GM10847 (cell line): ENCODE results near the gene UNKL.

Experiments used
- POLR2A ChIP-seq: IDR thresholded peaks from 2 replicates; pipeline ENCODE4 v1.6.1; 2011; ENCODE audit not compliant: insufficient read length; ENCODE audit errors: extremely low read depth

UNKL gene

GRCh38 chr16:1429012-1429411, 14.5 kb upstream of the UNKL start:
- no peak for TF ChIP-seq POLR2A

GRCh38 chr16:1428511-1428910, 14.0 kb upstream of the UNKL start:
- TF ChIP-seq POLR2A, result no peak

GRCh38 chr16:1427473-1428461, 13.3 kb upstream of the UNKL start:
- TF ChIP-seq POLR2A, result no peak

GRCh38 chr16:1426734-1427471, 12.4 kb upstream of the UNKL start:
- TF ChIP-seq POLR2A, result no peak

GRCh38 chr16:1425616-1426370, 11.3 kb upstream of the UNKL start:
- no peak for TF ChIP-seq POLR2A

GRCh38 chr16:1424028-1424427, 9.5 kb upstream of the UNKL start:
- TF ChIP-seq POLR2A, result no peak

GRCh38 chr16:1422076-1422475, 7.6 kb upstream of the UNKL start:
- no peak for TF ChIP-seq POLR2A

GRCh38 chr16:1420111-1420539, 5.6 kb upstream of the UNKL start:
- TF ChIP-seq POLR2A, result no peak

GRCh38 chr16:1416521-1416941, 2.0 kb upstream of the UNKL start:
- no peak for TF ChIP-seq POLR2A

- no peak for TF ChIP-seq POLR2A
These were observed 596 bp downstream of the UNKL start for GRCh38 chr16:1413684-1414531.

- TF ChIP-seq POLR2A, result no peak
These were observed 1.7 kb downstream of the UNKL start for GRCh38 chr16:1412847-1413246.

- TF ChIP-seq POLR2A, result no peak
These were observed 6.2 kb downstream of the UNKL start for GRCh38 chr16:1408171-1408837.

GRCh38 chr16:1407753-1408152, 6.8 kb downstream of the UNKL start:
- TF ChIP-seq POLR2A, result no peak

- no peak for TF ChIP-seq POLR2A
These were observed 10.8 kb downstream of the UNKL start for GRCh38 chr16:1403733-1404132.
